HG03064 (cell line): ENCODE data around the gene FHAD1.

ENCODE experiments used
- ATAC-seq: cut with Tn5 transposase; IDR thresholded peaks from one replicate; pipeline ENCODE4 v1.9.1; 2021; ENCODE audit warnings: low read depth; ENCODE audit not compliant: unreplicated experiment

The FHAD1 gene

GRCh38 chr1:15446212-15446611, 199.2 kb downstream of the FHAD1 start:
- no peak for ATAC-seq
